Neural crest cell (in vitro differentiated cells): Measurements from ENCODE around the gene CCDC27. TPM values are rescaled to one million over a fixed set of nuclear protein-coding genes. Genes with fewer than 3 reads are reported as not detected.

ENCODE experiments used
- DNase-seq: peaks from one replicate; pipeline ENCODE4 v3.0.0; 2021; ENCODE audit warnings: low read depth, mixed read lengths, low spot score
- H3K27ac Mint-ChIP-seq: one replicate; pipeline ENCODE4 v1.8.0; 2021; ENCODE audit warnings: mild to moderate bottlenecking, mixed read lengths; ENCODE audit not compliant: unreplicated experiment
- H3K27me3 Mint-ChIP-seq: 2 replicates; pipeline ENCODE4 v1.8.0; 2021; ENCODE audit warnings: low read depth, mild to moderate bottlenecking, mixed read lengths
- H3K36me3 Mint-ChIP-seq: 2 replicates; pipeline ENCODE4 v1.8.0; 2021; ENCODE audit warnings: low read depth, mild to moderate bottlenecking, mixed read lengths
- H3K4me1 Mint-ChIP-seq: 2 replicates; pipeline ENCODE4 v1.8.0; 2021; ENCODE audit warnings: mixed read lengths
- H3K4me3 Mint-ChIP-seq: one replicate; pipeline ENCODE4 v1.8.0; 2021; ENCODE audit warnings: mild to moderate bottlenecking, mixed read lengths
- H3K9me3 Mint-ChIP-seq: 2 replicates; pipeline ENCODE4 v1.8.0; 2021; ENCODE audit warnings: mixed read lengths
- total RNA-seq: library from RNA; stranded (reverse); gene quantifications from 2 replicates; pipeline ENCODE4 v1.2.1, GENCODE V29; 2021
- TF ChIP-seq, protein P1 (sequence below): fragments of 200-600 bp; sonication (generic); conservative IDR thresholded peaks from 2 replicates; pipeline ENCODE4 v1.5.0; 2021; ENCODE audit warnings: antibody characterized with exemption, mild to moderate bottlenecking

Gene CCDC27
- total RNA-seq, 1 donor from 2014 or later: not detected

DNA sequence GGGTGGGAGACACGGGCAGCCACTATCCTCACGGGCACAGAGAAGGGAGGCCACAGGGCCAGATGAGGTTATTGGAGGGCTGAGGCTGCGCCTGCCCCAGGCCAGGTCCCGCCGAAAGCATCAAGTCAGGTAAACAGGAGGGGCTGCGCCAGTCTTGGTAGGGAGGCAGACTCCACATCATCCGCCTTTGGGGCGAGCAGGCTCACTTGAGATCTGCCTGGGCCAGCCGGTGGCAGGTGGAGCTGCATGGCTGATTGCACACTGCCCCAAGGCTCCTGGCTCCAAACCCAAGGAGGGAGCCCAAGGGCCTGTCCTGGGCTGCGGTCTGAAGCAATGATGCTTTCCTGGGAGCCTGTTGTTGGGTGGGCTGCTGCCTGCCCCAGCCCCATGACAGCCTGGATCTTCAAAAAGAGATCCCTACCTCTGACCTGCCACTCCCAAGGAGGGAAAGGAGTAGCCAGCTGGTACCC is 24.9 kb downstream of the CCDC27 start:
- Mint-ChIP-seq H3K9me3 (no peaks in the 10 kb centered on the region), H3K4me1 (peaks cover 11% of the 10 kb centered on the region), H3K4me3 (no peak overlapping the region), H3K36me3 (peaks cover 9% of the 10 kb centered on the region), H3K27me3 (no peaks in the 10 kb centered on the region), H3K27ac (no peak overlapping the region)
- DNase-seq: no peak
- TF ChIP-seq, protein P1, sequence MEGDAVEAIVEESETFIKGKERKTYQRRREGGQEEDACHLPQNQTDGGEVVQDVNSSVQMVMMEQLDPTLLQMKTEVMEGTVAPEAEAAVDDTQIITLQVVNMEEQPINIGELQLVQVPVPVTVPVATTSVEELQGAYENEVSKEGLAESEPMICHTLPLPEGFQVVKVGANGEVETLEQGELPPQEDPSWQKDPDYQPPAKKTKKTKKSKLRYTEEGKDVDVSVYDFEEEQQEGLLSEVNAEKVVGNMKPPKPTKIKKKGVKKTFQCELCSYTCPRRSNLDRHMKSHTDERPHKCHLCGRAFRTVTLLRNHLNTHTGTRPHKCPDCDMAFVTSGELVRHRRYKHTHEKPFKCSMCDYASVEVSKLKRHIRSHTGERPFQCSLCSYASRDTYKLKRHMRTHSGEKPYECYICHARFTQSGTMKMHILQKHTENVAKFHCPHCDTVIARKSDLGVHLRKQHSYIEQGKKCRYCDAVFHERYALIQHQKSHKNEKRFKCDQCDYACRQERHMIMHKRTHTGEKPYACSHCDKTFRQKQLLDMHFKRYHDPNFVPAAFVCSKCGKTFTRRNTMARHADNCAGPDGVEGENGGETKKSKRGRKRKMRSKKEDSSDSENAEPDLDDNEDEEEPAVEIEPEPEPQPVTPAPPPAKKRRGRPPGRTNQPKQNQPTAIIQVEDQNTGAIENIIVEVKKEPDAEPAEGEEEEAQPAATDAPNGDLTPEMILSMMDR: no peak

DNA sequence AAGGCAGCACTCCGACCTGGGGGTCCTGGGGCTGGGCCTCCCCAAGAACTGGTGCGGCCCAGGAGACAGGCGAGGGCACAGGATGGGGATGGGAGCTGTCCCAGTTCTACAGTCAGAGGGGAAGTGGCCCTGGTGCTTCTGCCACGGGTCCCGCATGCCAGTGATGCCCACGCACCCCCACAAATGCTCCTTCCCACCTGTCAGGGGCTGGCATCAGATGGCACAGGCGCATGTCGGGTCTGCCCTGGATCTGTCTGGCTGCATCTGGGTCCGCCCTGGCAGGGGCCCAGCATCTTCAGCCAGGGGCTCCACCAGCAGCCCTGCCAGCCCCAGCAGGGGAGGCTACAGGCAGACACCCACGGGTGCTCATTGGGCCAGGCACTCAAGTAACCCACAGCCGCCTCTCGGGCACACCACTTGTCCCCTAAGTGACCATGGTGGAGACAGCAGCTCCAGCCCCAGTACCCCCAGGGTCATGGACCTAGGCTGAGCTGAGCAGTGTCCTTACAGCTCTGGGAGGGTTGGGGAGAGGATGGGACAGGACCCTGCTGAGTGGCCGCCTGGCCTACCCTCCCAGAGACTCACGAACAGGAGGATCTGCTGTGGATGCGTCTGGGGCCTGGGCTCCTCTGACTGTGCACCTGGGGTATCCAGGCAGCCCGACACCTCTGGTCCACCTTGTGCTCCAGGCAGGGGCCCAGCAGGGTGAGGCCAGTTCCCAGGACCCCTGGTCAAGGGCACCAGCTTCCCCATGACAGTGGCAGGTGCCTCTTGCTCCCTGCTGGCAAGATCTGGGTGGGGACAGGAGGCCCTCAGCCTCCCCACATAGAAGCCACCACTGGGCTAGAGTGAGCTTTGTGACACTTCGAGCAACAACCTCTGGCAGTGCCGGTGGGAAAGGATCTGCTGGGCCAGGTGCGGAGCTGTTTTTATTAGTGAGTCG is 25.7 kb downstream of the CCDC27 start:
- no peaks in the 10 kb centered on the region for H3K27me3 Mint-ChIP-seq
- H3K9me3 Mint-ChIP-seq: no peaks in the 10 kb centered on the region

DNA sequence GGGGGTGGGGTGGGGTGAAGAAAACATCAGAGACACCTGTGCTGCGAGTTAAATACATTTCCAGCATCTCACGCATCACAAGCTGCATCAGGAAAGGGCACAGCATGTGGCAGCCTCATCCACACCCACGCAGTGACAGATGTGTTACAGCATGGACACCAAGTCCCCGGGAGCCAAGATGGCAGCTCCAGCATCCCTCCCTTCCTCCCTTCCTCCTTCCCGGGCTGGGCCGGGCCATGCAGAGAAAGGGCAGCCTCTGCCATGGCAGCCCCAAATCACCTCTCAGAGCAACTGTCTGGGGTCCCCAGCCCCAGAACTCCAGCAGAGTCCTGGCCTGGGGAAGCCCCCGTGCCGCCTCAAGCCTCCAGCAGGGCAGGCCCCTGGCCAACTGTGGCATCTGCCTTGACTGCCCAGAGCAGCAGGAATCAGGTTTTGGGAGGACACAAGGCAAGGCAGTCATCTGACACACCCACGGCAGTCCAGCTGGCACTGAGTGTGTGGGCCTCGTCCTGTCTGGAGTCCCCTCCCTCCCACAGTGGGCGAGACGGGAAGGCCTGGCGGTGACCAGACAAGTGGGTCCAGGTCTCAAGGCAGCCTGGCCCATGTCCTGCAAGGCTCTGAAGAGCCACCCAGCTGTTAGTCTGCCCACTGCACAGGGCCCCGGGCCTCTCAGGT is 26.5 kb downstream of the CCDC27 start:
- no peaks in the 10 kb centered on the region for H3K27me3 Mint-ChIP-seq
- TF ChIP-seq, protein P1: no peak
- H3K27ac Mint-ChIP-seq: no peak overlapping the region
- H3K9me3 Mint-ChIP-seq: no peaks in the 10 kb centered on the region
- no peak overlapping the region for H3K4me3 Mint-ChIP-seq
- peaks cover 9% of the 10 kb centered on the region for H3K36me3 Mint-ChIP-seq
- DNase-seq: no peak
- peaks cover 11% of the 10 kb centered on the region for H3K4me1 Mint-ChIP-seq

More for the DNA sequence above, 25.7 kb downstream of the CCDC27 start:
- no peak for DNase-seq
- TF ChIP-seq, protein P1: no peak
- H3K36me3 Mint-ChIP-seq: peaks cover 9% of the 10 kb centered on the region
- peaks cover 11% of the 10 kb centered on the region for H3K4me1 Mint-ChIP-seq
- H3K4me3 Mint-ChIP-seq: no peak overlapping the region
- no peak overlapping the region for H3K27ac Mint-ChIP-seq

DNA sequence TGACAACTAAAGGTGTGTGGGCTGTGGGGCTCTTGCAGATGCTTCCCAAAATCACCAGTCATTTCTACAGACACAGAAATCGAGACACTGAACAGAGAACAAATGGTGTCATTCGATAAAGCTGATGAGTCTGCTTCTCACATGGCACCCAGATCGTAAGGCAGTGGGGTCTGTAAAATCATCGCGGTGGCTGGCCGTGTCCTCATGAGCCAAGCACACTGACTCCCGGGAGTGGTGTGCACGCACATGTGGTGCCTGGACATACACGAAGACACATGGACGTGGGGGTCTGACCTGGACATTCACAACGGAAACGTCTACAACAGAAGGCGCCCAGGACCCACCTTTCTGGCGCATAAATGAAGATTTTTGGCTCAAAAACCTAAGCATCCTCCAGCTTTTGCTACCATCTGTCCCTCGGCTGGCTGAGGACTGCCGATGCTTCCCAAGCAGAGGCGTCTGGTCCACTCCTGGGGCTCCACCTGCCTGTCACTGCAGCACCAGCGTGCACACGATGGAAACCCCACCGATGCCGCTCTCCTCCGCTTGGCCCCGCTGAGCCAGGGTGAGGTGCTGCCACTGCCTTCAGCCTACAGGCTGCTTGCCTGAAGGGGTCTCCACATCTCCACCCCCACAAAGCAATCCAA is 27.1 kb downstream of the CCDC27 start:
- Mint-ChIP-seq H3K27me3 (no peaks in the 10 kb centered on the region), H3K9me3 (no peaks in the 10 kb centered on the region), H3K4me1 (peaks cover 11% of the 10 kb centered on the region), H3K4me3 (no peak overlapping the region), H3K36me3 (peaks cover 15% of the 10 kb centered on the region), H3K27ac (no peak overlapping the region)
- TF ChIP-seq, protein P1: no peak
- DNase-seq: no peak

DNA sequence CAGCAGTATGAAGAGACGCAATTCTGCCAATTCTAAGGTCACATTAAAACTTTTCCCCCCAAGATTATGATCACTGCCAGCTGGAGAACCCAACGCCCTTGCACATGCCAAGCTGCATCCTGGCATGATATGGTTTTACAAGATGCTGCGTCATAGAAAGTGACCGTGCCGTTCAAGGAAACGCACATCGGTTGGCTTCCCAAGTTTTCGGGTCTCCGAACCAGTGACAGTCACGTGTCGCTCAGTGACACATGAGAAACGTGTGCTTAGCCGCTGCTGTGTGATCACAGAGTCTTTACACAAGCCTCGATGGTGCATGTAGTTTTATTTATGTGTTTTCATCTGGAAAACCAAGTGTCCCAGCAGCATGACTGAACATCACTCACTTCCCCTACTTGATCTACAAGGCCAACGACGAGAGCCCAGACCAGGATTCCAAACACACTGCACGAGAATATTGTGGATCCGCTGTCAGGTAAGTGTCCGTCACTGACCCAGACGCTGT is 27.7 kb downstream of the CCDC27 start:
- Mint-ChIP-seq H3K27ac (no peak overlapping the region), H3K4me1 (peaks cover 10% of the 10 kb centered on the region), H3K27me3 (no peaks in the 10 kb centered on the region), H3K9me3 (no peaks in the 10 kb centered on the region), H3K4me3 (no peak overlapping the region), H3K36me3 (peaks cover 16% of the 10 kb centered on the region)
- DNase-seq: no peak
- TF ChIP-seq, protein P1: no peak
